Measurements from ENCODE around the gene KRT75.

Gene KRT75

DNA sequence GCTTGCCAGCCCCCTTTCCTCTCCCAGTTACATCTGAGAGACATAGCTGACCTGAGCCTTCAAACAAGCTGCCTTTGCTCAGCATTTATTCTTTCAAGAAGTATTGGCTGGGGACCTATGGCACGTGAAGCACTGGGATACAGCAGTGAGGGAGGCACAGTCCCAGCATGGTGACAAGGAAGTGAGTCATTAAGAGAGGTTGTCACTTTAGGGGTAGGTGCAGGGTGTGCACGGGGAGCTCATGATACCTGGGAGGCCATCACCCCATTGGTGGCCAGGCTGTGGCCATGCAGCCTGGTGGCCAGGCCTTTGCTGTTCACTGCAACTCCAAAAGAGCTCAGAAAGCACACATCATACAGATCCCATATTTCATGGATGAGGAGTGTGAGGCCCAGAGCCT lies 5.7 kb upstream of the KRT75 start:
- no peak for DNase-seq (ENCODE audit: low read depth)

DNA sequence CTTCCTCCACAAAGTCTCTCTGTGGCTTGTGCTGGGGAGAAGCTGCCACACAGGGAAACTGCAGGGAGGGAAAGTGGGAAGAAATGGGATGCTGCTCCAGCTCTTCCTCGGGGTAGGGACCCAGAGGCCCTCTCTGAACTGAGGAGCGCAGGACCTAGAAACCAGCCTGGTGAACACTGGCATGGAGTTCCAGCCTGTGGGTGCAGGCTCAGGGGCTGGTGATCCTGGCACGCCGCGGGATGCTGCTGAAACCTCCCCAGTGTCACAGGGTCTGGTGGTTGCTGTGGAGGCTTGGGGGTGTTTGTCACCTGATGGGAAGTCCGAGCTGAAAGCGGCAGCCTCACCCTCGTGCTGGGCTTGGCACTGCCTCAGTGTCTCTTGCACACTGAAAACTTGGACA lies 5.2 kb upstream of the KRT75 start:
- no peak for DNase-seq (ENCODE audit: low read depth)

- no peak for DNase-seq (ENCODE audit: low read depth)
Observed at GRCh38 chr12:52438305-52439301, 4.4 kb upstream of the KRT75 start.

DNA sequence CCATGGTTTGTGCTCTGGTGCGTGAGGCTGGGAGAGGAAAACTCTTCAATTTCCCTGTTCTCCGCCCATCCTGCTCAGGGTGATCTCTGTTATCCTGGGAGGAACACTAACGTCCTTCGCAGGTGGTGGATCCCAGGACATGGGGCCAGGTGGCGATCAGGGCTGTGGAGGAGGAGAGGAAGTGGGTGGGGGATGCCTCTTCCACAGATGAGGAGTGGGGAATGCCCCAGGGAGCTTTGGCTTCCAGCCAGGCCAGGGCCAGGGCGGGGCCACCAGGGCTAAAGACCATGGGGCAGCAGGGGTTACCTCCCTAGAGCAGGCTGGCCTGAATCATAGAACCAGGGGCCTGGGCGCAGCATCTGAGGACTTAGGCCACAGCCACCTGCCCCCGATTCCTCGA lies 3.3 kb upstream of the KRT75 start:
- no peak for DNase-seq (ENCODE audit: low read depth)

- no peak for DNase-seq (ENCODE audit: low read depth)
Observed at GRCh38 chr12:52436828-52437474, 2.8 kb upstream of the KRT75 start.

DNA sequence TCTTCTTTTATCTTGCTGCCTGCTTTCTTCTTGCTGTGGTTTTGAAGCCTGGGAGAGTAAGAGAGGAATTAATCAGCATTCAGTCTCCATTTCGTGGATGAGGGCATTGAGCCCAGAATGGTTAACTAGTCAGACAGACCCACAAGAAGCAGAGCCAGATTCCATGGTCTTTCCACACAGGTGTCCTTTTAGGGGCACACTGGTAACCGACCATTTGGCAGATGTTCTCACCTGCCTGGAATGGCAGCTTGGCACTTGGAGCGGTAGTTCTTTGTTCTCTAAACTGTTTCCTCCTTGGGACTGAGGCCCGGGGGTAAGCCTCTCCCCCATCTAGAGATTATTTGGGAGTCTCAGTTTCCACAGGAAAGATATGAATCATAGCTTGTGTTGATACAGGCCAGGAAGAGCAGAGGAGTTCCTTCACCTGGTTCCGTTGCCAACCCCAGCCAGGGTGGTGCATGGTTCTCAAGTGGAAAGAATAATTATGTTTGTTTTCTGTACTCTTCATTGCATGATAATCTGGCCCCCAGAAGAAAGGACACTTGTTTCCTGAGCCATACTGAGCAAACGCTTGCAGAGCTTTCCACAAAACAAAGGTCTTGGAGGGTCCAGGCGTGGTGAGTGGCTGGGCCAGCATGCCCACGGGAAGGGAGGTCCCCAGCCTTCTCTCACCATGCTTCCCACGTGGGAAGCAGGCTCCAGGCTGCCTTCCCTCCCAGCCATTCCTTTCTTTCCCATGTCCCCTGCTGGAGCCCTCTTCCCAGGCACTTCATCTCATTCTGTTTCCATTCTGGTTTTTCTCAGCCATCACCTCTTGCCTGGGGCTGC lies 2.0 kb upstream of the KRT75 start:
- DNase-seq (ENCODE audit: low read depth): no peak

GRCh38 chr12:52435659-52435999 lies 1.5 kb upstream of the KRT75 start:
- DNase-seq (ENCODE audit: low read depth): no peak

GRCh38 chr12:52434760-52435530 lies 774 bp upstream of the KRT75 start:
- DNase-seq (ENCODE audit: low read depth): no peak

- DNase-seq (ENCODE audit: low read depth): no peak
Observed at GRCh38 chr12:52433501-52434080, 580 bp downstream of the KRT75 start.

DNA sequence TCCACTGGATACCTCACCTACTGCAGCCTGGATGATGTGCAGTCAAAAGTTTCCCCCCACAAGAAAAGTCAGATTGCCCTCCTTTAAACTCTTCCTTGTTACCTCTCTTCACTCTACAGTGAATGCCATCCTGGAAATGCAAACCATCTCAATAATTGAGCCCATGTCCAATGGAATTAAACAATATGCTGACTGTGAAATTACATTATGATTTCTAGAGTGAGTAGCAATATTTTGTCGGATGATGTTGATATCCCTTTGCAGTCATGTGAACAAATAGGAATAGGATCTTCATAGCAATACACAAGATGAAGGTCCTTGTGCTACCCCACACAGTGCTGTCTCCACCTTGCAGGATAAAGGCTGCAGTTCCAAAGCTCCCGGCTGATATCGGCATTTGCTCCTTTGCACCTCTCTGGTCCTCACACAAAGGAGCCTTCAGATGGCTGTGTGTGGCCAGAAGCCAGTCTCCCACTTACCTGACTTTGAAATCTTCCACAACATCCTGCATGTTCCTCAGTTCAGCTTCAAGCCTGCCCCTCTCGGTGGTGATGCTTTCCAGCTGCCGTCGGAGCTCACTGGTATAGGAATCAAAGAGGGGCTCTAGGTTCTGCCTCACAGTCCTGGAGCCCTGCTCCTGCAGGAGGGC lies 1.5 kb downstream of the KRT75 start:
- no peak for DNase-seq (ENCODE audit: low read depth)

GRCh38 chr12:52428121-52428520 lies 6.0 kb downstream of the KRT75 start:
- DNase-seq (ENCODE audit: low read depth): no peak

- DNase-seq (ENCODE audit: low read depth): no peak
Observed at GRCh38 chr12:52427083-52427482, 7.1 kb downstream of the KRT75 start.

- DNase-seq (ENCODE audit: low read depth): no peak
Observed at GRCh38 chr12:52426034-52426433, 8.1 kb downstream of the KRT75 start.

GRCh38 chr12:52425466-52425865 lies 8.7 kb downstream of the KRT75 start:
- DNase-seq (ENCODE audit: low read depth): no peak

- no peak for DNase-seq (ENCODE audit: low read depth)
Observed at GRCh38 chr12:52423661-52424500, 10.3 kb downstream of the KRT75 start.

DNA sequence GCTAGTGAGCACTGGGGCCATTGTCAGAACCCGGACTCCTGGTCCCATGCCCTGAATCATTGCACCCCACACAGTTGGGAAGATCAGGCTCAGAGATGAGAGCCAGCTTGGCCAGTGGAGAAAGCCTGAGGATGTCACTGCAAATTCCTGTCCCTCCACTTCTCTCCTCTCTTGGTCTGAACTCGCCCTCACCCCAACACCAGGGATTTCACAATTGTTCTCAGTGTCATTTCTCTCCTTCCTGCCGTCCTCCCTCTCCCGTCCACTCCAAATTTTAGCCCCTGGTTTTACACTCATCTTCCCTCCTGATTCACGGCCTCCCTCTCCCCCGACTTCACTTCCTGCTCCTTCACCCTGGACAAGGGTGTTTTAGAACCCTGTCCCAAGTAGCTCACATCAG lies 11.1 kb downstream of the KRT75 start:
- no peak for DNase-seq (ENCODE audit: low read depth)

DNA sequence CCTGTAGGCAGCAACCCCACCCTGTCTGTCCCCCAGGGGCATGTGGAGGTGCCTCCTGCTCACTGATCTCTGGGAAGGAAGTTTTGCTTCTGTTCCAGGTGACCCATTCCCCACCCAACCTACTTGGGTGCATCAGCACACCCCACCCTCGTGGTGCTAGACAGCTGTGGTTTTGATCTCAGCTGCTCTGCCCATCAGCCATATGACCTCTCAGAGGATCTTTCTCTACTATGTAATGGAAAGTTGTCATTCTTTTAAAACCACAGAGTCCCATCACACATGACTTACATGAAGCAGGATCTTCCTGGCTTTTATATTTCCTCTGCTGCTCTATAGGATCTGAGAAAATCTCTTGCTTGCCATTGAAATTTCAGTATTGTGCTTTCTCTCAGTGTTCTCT lies 14.5 kb downstream of the KRT75 start:
- DNase-seq (ENCODE audit: low read depth): peak; percentile 11

GRCh38 chr12:52418576-52419110 lies 15.5 kb downstream of the KRT75 start:
- no peak for DNase-seq (ENCODE audit: low read depth)

GRCh38 chr12:52417740-52418139 lies 16.4 kb downstream of the KRT75 start:
- no peak for DNase-seq (ENCODE audit: low read depth)

- DNase-seq (ENCODE audit: low read depth): no peak
Observed at GRCh38 chr12:52416795-52417194, 17.4 kb downstream of the KRT75 start.
